Activated CD8-positive, alpha-beta memory T cell treated with anti-CD3 and anti-CD28 coated beads, Interleukin-2, amount 50 U/mL, for 1 hour (primary cell): Measurements from ENCODE around the gene PCP4L1.
"Not testable (repeated sequence)": the region's sequence is repeated elsewhere in the genome, so short reads cannot be mapped to it uniquely, and the experiment has no call there.

Source experiments
- DNase-seq: peaks from one replicate; pipeline ENCODE4 v3.0.0-alpha.2; 2020; ENCODE audit errors: extremely low read depth

PCP4L1 gene

GRCh38 chr1:161258439-161259344 is at the start of gene PCP4L1:
TSS of gene PCP4L1 (plus strand) at chr1:161258745. CDS start at chr1:161258975, 230 bp downstream.
- DNase-seq, result peak; percentile 11

GRCh38 chr1:161209790-161210409 is 48.6 kb upstream of the PCP4L1 start:
- peak; percentile 48 for DNase-seq

GRCh38 chr1:161214369-161214768 is 44.2 kb upstream of the PCP4L1 start:
- no peak for DNase-seq

- no peak for DNase-seq
Observed at GRCh38 chr1:161215076-161215475, 43.5 kb upstream of the PCP4L1 start, which contains the start of gene FCER1G. TSS of gene FCER1G (plus strand) at chr1:161215295. CDS start at chr1:161215322, 27 bp downstream.

GRCh38 chr1:161216945-161217712 is 41.4 kb upstream of the PCP4L1 start:
- DNase-seq, result no peak

- DNase-seq, result no peak
Observed at GRCh38 chr1:161217831-161218230, 40.7 kb upstream of the PCP4L1 start.

GRCh38 chr1:161218301-161219077 is 40.1 kb upstream of the PCP4L1 start:
- DNase-seq, result no peak

- no peak for DNase-seq
Observed at GRCh38 chr1:161219078-161219892, 39.3 kb upstream of the PCP4L1 start.

- no peak for DNase-seq
Observed at GRCh38 chr1:161220002-161220401, 38.5 kb upstream of the PCP4L1 start.

GRCh38 chr1:161222175-161223019 is 36.1 kb upstream of the PCP4L1 start:
- DNase-seq, result no peak

- no peak for DNase-seq
Observed at GRCh38 chr1:161223805-161224694, 34.5 kb upstream of the PCP4L1 start.

GRCh38 chr1:161224695-161225087 is 33.9 kb upstream of the PCP4L1 start:
- not testable (repeated sequence) for DNase-seq

- no peak for DNase-seq
Observed at GRCh38 chr1:161225178-161225533, 33.4 kb upstream of the PCP4L1 start.

GRCh38 chr1:161225534-161226319 is 32.8 kb upstream of the PCP4L1 start, which contains the start of gene TOMM40L:
TSS of gene TOMM40L (plus strand) at chr1:161226060. CDS start at chr1:161226490, 430 bp downstream.
- DNase-seq, result peak; percentile 81

GRCh38 chr1:161226320-161226711 is 32.2 kb upstream of the PCP4L1 start:
- DNase-seq, result no peak

GRCh38 chr1:161226759-161227158 is 31.8 kb upstream of the PCP4L1 start:
- DNase-seq, result no peak

- DNase-seq, result peak; percentile 85
Observed at GRCh38 chr1:161227196-161227871, 31.2 kb upstream of the PCP4L1 start.
